ENCODE results near the gene ACBD5. TPM values are rescaled to one million over a fixed set of nuclear protein-coding genes. Genes with fewer than 3 reads are reported as not detected.

ACBD5 gene
- total RNA-seq, 6 donors from 2014 or later: 13.3 to 34.2 (median 22.4) TPM

- Histone ChIP-seq H3K4me1 (no peaks in the 10 kb centered on the region), H3K4me3 (no peak overlapping the region), H3K27me3 (no peaks in the 10 kb centered on the region), H3K27ac (no peak overlapping the region), H3K36me3 (peaks cover 0 to 49% (median 9%) of the 10 kb centered on the region in 4 donors), H3K9me3 (no peaks in the 10 kb centered on the region)
- no peak for TF ChIP-seq EP300 (IDR thresholded peaks at IDR 0.05)
- no peak for TF ChIP-seq POLR2A (IDR thresholded peaks at IDR 0.05)
- no peak for TF ChIP-seq POLR2AphosphoS5 (IDR thresholded peaks at IDR 0.05)
- no peak for TF ChIP-seq CTCF (IDR thresholded peaks at IDR 0.05)
- 97 to 100% methylated on average over 1 of the region's 1 CpG for whole genome bisulfite sequencing, 2 donors
- DNase-seq (no peak), ATAC-seq (ENCODE audit: low FRiP score in 2 of 2) (no peak)
Measured at GRCh38 chr10:27230022-27230421, 10.6 kb downstream of the ACBD5 start.

GRCh38 chr10:27225642-27226257 lies 14.8 kb downstream of the ACBD5 start:
- peaks cover 0 to 53% (median 9%) of the 10 kb centered on the region in 4 donors for H3K36me3 ChIP-seq
- WGBS, 2 donors: 57% methylated on average over 3 of the region's 3 CpGs
- DNase-seq (no peak), ATAC-seq (ENCODE audit: low FRiP score in 2 of 2) (no peak)
- TF ChIP-seq EP300 (IDR thresholded peaks at IDR 0.05) (no peak), POLR2A (IDR thresholded peaks at IDR 0.05) (no peak), CTCF (IDR thresholded peaks at IDR 0.05) (no peak), POLR2AphosphoS5 (IDR thresholded peaks at IDR 0.05) (no peak)
- no peak overlapping the region for H3K4me3 ChIP-seq
- H3K9me3 ChIP-seq: no peaks in the 10 kb centered on the region
- no peaks in the 10 kb centered on the region for H3K27me3 ChIP-seq
- no peak overlapping the region for H3K27ac ChIP-seq
- no peaks in the 10 kb centered on the region for H3K4me1 ChIP-seq

GRCh38 chr10:27225011-27225590 lies 15.5 kb downstream of the ACBD5 start:
- ATAC-seq (ENCODE audit: low FRiP score in 2 of 2): no peak
- 81 to 86% methylated on average over 8 of the region's 8 CpGs for WGBS, 2 donors

GRCh38 chr10:27223964-27224363 lies 16.6 kb downstream of the ACBD5 start:
- no peak for TF ChIP-seq POLR2A (IDR thresholded peaks at IDR 0.05)
- TF ChIP-seq CTCF (IDR thresholded peaks at IDR 0.05): peak in 5 of 6 experiments; percentile 17 to 52 (median 33)
- ATAC-seq (ENCODE audit: low FRiP score in 2 of 2): peak in 1 of 2 donors; percentile 56
- 66 to 77% methylated on average over 5 of the region's 5 CpGs for WGBS, 2 donors
- Histone ChIP-seq H3K27ac (no peak overlapping the region), H3K9me3 (no peaks in the 10 kb centered on the region), H3K4me3 (no peak overlapping the region), H3K36me3 (peaks cover 2 to 54% (median 14%) of the 10 kb centered on the region in 4 donors), H3K4me1 (no peaks in the 10 kb centered on the region), H3K27me3 (no peaks in the 10 kb centered on the region)
- DNase-seq: peak in 1 of 2 donors; percentile 55

More at GRCh38 chr10:27225011-27225590, 15.5 kb downstream of the ACBD5 start:
- H3K27ac ChIP-seq: no peak overlapping the region
- H3K4me3 ChIP-seq: no peak overlapping the region
- H3K4me1 ChIP-seq: no peaks in the 10 kb centered on the region
- no peak for DNase-seq
- peaks cover 2 to 53% (median 11%) of the 10 kb centered on the region in 4 donors for H3K36me3 ChIP-seq
- TF ChIP-seq POLR2AphosphoS5 (IDR thresholded peaks at IDR 0.05): no peak
- no peak for TF ChIP-seq POLR2A (IDR thresholded peaks at IDR 0.05)
- no peak for TF ChIP-seq EP300 (IDR thresholded peaks at IDR 0.05)
- no peak for TF ChIP-seq CTCF (IDR thresholded peaks at IDR 0.05)
- H3K27me3 ChIP-seq: no peaks in the 10 kb centered on the region
- no peaks in the 10 kb centered on the region for H3K9me3 ChIP-seq

GRCh38 chr10:27207350-27207749 lies 33.2 kb downstream of the ACBD5 start:
- no peak overlapping the region for H3K27ac ChIP-seq
- no peaks in the 10 kb centered on the region for H3K27me3 ChIP-seq
- H3K4me1 ChIP-seq: no peaks in the 10 kb centered on the region
- no peak overlapping the region for H3K4me3 ChIP-seq
- TF ChIP-seq POLR2AphosphoS5 (IDR thresholded peaks at IDR 0.05) (no peak), CTCF (IDR thresholded peaks at IDR 0.05) (no peak), POLR2A (IDR thresholded peaks at IDR 0.05) (no peak), EP300 (IDR thresholded peaks at IDR 0.05) (no peak)
- DNase-seq (no peak), ATAC-seq (ENCODE audit: low FRiP score in 2 of 2) (no peak)
- WGBS, 2 donors: 95 to 96% methylated on average over 2 of the region's 2 CpGs
- peaks cover 23 to 99% (median 74%) of the 10 kb centered on the region in 4 donors for H3K36me3 ChIP-seq
- H3K9me3 ChIP-seq: no peaks in the 10 kb centered on the region

Measured in upper lobe of left lung (tissue), 6 donors.